Endothelial cell (in vitro differentiated cells): ENCODE data around the gene C5orf58. TPM values are rescaled to one million over a fixed set of nuclear protein-coding genes. Genes with fewer than 3 reads are reported as not detected.
A peak's percentile ranks its signal among the peaks of the same experiment; 100 is the strongest.

Source experiments
- DNase-seq: peaks from one replicate; pipeline ENCODE4 v3.0.0; 2021; ENCODE audit warnings: low spot score
- H3K27ac Mint-ChIP-seq: one replicate; pipeline ENCODE4 v1.8.0; 2021; ENCODE audit warnings: mixed read lengths, inconsistent platforms; ENCODE audit not compliant: unreplicated experiment
- H3K27me3 Mint-ChIP-seq: one replicate; pipeline ENCODE4 v1.8.0; 2021; ENCODE audit warnings: mild to moderate bottlenecking, moderate library complexity, mixed read lengths, inconsistent platforms; ENCODE audit not compliant: unreplicated experiment
- H3K36me3 Mint-ChIP-seq: one replicate; pipeline ENCODE4 v1.8.0; 2021; ENCODE audit warnings: mild to moderate bottlenecking, low read depth, mixed read lengths, inconsistent platforms; ENCODE audit not compliant: unreplicated experiment
- H3K4me1 Mint-ChIP-seq: one replicate; pipeline ENCODE4 v1.8.0; 2021; ENCODE audit warnings: mild to moderate bottlenecking, mixed read lengths, inconsistent platforms; ENCODE audit not compliant: unreplicated experiment
- H3K4me3 Mint-ChIP-seq: one replicate; pipeline ENCODE4 v1.8.0; 2021; ENCODE audit warnings: mild to moderate bottlenecking, mixed read lengths, inconsistent platforms; ENCODE audit not compliant: unreplicated experiment
- H3K9me3 Mint-ChIP-seq: one replicate; pipeline ENCODE4 v1.8.0; 2021; ENCODE audit warnings: mixed read lengths, inconsistent platforms; ENCODE audit not compliant: unreplicated experiment
- total RNA-seq: library from RNA; stranded (reverse); fragmentation: NEBNext Ultra II Directional; extraction: Animal tissue kit (Norgen Biotek cat#: 25700); gene quantifications from one replicate; pipeline ENCODE4 v1.2.1, GENCODE V29; 2021; ENCODE audit not compliant: unreplicated experiment
- TF ChIP-seq, protein P1 (sequence below): fragments of 200-600 bp; sonication (generic); IDR thresholded peaks from one replicate; pipeline ENCODE4 v1.5.0; 2021; ENCODE audit warnings: antibody characterized with exemption; ENCODE audit not compliant: unreplicated experiment

The C5orf58 gene
- total RNA-seq, 1 donor from 2014 or later, result 0.28 TPM

GRCh38 chr5:170263906-170264305 lies 31.1 kb downstream of the C5orf58 start:
- Mint-ChIP-seq H3K4me3 (no peak overlapping the region), H3K27me3 (peaks cover 2% of the 10 kb centered on the region), H3K36me3 (peaks cover 4% of the 10 kb centered on the region), H3K9me3 (no peaks in the 10 kb centered on the region), H3K27ac (no peak overlapping the region), H3K4me1 (peaks cover 34% of the 10 kb centered on the region)
- TF ChIP-seq, protein P1, sequence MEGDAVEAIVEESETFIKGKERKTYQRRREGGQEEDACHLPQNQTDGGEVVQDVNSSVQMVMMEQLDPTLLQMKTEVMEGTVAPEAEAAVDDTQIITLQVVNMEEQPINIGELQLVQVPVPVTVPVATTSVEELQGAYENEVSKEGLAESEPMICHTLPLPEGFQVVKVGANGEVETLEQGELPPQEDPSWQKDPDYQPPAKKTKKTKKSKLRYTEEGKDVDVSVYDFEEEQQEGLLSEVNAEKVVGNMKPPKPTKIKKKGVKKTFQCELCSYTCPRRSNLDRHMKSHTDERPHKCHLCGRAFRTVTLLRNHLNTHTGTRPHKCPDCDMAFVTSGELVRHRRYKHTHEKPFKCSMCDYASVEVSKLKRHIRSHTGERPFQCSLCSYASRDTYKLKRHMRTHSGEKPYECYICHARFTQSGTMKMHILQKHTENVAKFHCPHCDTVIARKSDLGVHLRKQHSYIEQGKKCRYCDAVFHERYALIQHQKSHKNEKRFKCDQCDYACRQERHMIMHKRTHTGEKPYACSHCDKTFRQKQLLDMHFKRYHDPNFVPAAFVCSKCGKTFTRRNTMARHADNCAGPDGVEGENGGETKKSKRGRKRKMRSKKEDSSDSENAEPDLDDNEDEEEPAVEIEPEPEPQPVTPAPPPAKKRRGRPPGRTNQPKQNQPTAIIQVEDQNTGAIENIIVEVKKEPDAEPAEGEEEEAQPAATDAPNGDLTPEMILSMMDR, result no peak
- DNase-seq, result no peak

DNA sequence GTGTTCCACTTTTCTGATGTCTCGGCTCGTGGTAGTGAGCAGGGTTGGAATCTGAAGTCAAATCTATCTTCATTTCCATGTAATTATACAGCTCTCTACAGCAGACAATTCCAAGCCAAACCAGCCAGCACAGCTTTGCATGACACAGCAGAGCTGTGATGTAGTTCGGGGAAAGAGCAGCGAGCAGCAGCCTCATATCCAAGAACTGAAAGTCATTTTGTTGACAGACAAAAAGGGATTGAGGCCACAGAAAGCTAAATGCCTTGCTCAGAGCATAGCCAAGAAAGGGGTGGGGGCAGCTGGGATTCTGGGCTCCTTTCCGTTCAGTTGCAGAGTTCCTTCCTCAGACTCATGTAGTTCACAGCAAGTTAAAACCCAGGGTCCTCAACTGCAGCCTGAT lies 32.7 kb downstream of the C5orf58 start:
- peaks cover 3% of the 10 kb centered on the region for H3K27me3 Mint-ChIP-seq

GRCh38 chr5:170266570-170267381 lies 34.0 kb downstream of the C5orf58 start:
- H3K36me3 Mint-ChIP-seq, result peaks cover 4% of the 10 kb centered on the region
- H3K4me3 Mint-ChIP-seq, result no peak overlapping the region
- peaks cover 3% of the 10 kb centered on the region for H3K27me3 Mint-ChIP-seq
- TF ChIP-seq, protein P1, result no peak
- H3K27ac Mint-ChIP-seq, result no peak overlapping the region
- DNase-seq, result no peak
- no peaks in the 10 kb centered on the region for H3K9me3 Mint-ChIP-seq
- peaks cover 39% of the 10 kb centered on the region for H3K4me1 Mint-ChIP-seq

More for the DNA sequence above, 32.7 kb downstream of the C5orf58 start:
- H3K36me3 Mint-ChIP-seq, result peaks cover 4% of the 10 kb centered on the region
- TF ChIP-seq, protein P1, result no peak
- no peak for DNase-seq
- no peak overlapping the region for H3K4me3 Mint-ChIP-seq
- no peaks in the 10 kb centered on the region for H3K9me3 Mint-ChIP-seq
- peaks cover 39% of the 10 kb centered on the region for H3K4me1 Mint-ChIP-seq
- no peak overlapping the region for H3K27ac Mint-ChIP-seq

DNA sequence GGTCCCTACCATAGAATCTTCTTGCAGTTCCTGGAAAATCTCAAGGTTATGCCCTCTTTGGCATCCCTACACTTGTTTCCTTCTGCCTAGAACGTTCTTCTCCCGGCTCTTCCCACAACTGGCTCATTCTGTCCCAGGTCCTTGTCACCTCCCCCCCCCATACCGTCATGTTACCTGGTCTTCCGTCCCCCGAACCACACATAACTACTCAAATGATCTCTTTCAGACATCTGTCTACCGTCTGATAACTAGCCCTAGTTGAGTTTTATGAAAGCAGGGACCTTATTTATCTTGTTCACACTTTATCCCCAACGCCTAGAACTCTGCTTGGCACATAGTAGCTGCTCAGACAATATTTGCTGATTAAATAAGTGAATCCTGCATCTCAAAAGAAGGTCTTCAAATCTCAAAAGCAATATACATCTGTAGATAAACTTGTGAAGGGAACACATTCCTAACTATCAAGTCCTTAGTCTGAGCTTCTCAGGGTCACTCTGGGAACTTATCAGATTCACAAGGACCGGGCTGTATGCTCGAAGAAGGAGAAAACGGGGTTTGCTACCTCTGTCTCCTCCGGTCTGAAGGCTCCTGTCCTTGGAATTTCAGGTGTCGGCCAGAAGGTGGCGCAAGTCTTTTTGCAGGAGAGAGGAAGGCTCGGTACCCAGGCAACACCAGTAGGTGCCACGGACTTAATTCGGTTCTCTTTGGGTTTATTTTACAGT lies 34.8 kb downstream of the C5orf58 start:
- Mint-ChIP-seq H3K36me3 (peaks cover 4% of the 10 kb centered on the region), H3K4me3 (no peak overlapping the region), H3K9me3 (no peaks in the 10 kb centered on the region), H3K27ac (no peak overlapping the region), H3K4me1 (peaks cover 38% of the 10 kb centered on the region), H3K27me3 (peaks cover 3% of the 10 kb centered on the region)
- TF ChIP-seq, protein P1, result peak; percentile 74
- DNase-seq, result peak; percentile 80

DNA sequence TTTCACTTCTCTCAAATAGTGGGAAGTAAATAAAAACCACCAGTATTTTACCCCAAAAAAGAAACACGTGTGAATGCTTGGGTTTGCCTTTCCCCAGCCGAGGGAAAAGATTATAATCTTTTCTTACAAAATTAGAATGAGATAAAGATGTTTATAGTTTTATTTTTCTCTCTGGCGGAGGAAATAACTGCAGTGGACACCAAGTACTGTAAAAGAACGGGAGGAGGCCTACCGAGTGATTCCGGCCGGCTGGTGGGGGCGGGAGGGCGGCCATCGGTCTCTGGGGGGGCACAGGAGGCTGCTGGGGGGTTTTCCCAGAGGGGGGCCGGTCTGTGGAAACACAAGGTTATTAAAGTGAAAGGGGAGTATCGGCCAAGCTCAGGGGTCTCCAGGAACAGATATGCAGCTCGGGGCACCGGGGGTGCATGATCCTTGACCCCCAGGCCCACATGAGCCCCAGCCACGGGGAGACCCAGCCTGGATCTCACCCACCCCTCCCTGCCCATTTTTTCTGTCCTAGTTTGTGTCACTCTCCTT lies 35.4 kb downstream of the C5orf58 start:
- no peak for DNase-seq
- no peak overlapping the region for H3K4me3 Mint-ChIP-seq

More for the DNA sequence above, 35.4 kb downstream of the C5orf58 start:
- TF ChIP-seq, protein P1, result peak; percentile 33
- H3K27me3 Mint-ChIP-seq, result peaks cover 3% of the 10 kb centered on the region
- H3K4me1 Mint-ChIP-seq, result peaks cover 36% of the 10 kb centered on the region
- no peak overlapping the region for H3K27ac Mint-ChIP-seq
- peaks cover 4% of the 10 kb centered on the region for H3K36me3 Mint-ChIP-seq
- H3K9me3 Mint-ChIP-seq, result no peaks in the 10 kb centered on the region
